GM21360 (cell line): Measurements from ENCODE around the gene SIGLEC1.

ENCODE experiments used
- ATAC-seq: cut with Tn5 transposase; IDR thresholded peaks from one replicate; pipeline ENCODE4 v1.9.1; 2021; ENCODE audit warnings: mild to moderate bottlenecking, moderate library complexity; ENCODE audit not compliant: unreplicated experiment

Gene SIGLEC1

DNA sequence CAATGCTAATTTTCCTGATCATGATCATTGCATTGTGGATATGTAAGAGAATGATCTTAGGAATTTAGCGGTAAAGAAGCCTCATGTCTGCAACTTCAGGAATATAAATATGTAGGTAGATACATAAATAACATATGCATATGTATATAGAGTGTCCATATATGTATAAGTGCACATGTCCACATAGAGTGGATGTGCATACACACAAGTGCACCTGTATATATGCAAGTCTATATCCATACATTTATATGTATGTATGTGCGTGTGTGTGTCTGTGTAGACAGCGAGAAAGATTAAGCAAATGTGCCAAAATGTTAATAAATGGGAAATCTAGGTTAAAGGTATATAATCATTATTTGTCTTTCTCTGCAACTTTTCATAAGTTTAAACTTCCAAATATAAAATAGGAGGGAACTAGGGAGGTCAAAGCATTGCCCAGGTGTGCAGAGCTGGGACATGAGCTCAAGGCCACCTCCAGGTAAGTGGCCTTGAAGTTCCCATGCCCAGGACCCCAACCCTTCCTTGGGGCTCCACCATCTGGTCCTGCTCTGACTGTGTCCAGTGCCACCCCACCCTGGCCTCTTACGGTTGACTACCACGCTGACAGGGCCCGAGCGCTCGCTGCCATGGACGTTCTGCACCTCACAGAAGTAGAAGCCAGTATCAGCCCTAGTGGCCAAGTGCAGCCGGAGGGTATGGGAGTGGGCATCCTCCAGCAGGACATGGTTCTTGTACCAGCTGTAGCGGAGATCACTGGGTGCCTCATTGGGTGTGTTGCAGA is 9.6 kb downstream of the SIGLEC1 start:
- ATAC-seq, result no peak

DNA sequence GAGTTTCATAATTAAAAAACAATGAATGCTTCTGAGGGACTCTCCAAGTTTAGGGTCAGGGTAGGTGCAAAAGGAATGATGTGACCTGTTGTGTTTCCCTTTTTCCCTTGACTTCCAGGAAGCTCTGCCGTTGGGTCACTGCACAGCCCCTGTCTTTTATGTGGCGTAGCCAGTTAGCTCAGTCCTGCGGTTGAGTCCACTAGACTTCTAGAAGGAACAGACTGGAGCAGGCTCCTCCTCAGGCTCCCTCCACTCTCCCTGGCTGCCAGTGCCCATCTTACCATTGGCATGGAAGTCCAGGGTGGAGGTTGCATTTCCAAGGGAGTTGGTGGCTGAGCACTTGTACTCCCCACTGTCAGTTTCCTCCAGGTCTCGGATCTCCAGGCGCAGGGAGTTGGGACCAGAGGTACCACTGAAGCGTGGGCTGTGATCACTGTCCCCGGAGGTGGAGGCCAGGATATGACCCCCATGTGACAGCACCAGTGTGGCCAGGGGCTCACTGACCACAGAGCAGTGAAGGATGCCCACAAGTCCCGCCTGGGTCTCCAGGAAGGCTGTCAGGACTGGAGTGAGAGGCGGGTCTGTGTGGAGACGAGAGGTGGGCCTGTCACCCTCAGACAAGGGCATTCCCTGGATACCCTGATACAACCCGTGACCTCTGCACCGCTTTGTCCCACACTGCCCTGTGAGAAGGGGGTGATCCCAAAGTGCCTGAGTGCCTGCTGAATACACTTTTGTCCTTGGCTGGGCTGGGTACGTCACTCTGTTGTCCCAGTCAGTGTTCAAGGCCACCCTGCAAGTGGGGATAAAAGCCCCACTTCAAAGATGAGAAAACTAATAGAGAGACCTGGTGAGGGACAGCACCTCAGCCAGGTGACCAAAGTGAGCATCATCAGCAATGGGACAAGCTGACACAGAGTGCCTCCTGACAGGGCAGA is 11.1 kb downstream of the SIGLEC1 start:
- no peak for ATAC-seq

DNA sequence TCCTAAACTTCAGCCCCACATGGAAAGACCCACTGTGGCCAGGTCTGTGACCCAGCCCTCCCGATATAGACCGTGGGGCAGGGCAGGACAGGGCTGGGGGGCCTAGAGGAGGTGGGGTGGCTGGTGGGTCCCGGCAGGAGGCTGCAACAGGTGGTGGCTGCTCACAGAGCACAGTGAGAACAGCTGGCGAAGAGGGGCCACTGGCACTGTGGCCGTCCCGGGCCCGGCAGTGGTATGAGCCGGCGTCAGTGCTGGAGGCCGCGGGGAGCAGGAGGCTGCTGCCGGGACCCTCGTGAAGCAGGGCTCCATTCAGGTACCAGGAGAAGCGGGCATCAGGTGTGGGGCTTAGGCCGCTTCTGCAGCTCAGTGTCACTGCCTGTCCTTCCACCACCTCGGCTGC is 13.4 kb downstream of the SIGLEC1 start:
- ATAC-seq, result no peak

DNA sequence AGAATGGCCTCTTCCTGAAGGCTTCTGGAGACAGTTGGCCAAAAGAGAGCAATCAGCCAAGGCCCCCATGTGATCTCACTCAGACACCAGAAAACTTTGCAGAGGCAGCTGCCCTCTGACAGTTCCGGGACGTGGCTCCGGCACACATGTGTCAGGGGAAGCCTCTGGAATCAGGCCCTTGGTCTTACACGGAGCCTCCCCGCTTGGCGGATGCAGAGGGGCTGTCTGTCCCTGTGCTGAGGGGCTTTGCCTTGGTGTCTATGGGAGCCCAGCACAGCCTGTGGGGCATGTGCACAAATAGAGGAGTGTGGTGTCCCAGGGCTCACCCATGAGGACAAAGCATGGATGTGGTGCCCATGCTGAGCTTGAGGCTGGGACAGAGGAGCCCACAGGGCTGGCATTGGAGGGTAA is 13.8 kb downstream of the SIGLEC1 start:
- ATAC-seq, result no peak

- ATAC-seq, result no peak
Observed at GRCh38 chr20:3697588-3698305, 14.7 kb downstream of the SIGLEC1 start.

DNA sequence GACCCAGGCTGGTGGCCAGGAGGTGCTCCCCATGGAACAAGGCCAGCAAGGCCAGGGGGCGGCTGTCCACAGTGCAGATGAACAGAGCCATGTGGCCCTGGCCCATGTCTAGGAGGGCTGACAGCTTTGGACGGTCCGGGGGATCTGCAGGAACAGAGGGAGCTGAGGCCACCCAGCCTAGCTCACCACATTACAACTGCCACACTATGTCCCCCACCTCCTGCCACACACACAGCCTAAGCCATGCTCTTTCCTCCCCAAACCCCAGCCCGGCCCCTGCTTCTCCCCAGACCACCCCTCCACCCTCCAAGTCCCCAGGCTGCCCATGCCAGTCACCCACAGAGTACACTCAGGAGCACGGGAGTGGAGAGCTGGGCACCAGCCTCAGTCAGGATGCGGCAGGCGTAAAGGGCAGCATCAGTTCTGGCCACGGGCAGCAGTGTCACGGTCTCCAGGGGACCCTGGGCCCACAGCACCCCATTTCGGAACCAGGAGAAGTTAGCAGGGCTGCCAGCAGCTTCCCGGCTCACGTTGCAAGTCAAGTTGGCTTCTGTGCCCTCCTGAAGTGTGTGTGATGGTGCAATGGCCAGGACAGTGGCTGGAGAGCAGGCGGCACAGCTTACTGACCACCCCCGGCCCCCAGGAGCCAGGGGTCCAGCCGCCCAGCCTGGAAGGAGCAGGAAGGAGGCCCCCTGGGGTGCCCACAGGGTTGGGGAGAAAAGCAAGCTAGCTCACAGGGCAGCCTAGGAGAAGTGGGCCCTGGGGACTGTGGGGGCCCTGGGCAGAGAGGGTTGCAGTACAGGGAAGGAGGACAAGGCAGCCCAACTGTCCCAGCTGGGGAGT is 15.4 kb downstream of the SIGLEC1 start:
- no peak for ATAC-seq

DNA sequence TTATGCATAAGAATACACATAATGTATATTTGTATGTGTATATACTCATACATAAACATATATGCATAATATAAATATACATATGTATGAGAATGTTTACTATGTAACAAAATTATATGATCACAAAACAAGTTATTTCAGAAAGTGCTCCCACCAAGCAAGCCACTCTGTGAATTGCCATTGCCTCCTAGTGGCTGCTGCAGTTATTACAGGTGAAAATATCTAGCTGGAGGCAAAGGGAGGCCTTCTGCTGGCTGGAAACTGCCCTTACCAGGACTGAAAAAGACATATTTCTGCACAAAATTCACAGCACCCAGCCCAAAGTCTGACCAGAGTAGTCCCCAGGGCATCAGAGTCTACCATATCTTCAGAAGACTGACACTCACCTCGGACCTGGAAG is 16.2 kb downstream of the SIGLEC1 start:
- no peak for ATAC-seq

GRCh38 chr20:3694864-3695263 is 17.5 kb downstream of the SIGLEC1 start:
- no peak for ATAC-seq

DNA sequence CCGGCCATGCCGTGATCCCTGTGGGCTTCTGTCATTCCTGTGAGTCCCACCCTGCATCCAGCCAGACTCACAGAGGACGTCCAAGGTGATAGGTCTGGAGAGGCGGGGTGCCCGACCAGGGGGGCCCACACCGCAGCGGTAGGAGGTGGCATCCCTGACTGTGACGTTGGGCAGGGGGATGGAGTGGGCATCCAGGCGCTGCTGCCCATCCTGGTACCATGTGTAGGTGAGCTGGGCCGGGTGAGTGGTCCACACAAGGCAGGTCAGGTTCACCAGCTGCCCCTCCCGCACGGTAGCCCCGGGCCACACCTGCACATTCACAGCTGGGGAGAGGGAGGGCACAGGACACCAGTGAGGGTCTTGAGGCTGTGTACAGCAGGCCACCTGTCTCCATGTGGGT is 19.0 kb downstream of the SIGLEC1 start:
- ATAC-seq, result no peak

DNA sequence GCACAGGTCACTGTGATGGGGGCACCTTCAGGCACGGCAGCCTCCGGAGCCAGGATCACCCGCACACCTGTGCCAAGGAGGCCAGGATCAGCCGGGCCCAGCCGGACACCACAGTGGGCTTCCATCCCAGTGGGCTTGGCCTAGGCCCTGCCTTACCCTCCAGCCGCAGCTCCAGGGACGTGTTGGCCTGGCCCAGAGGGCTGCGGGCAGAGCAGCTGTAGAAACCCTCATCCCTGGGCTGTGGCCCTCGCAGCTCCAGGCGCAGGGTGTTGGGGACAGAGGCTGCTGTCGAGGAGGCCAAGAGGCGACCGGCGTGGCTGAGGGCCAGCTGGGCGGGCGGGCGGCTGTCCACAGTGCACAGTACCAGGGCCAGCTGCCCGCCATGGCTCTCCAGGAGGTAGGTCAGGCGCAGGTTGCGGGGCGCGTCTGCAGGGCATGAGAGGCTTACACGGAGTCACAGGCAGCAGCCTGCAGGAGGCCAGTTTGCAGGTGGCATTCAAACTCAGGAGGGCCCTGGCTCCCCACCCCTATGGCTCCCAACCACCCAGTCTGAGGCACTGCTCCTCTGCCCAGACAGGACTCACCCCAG is 19.6 kb downstream of the SIGLEC1 start:
- no peak for ATAC-seq

GRCh38 chr20:3691897-3692296 is 20.5 kb downstream of the SIGLEC1 start:
- no peak for ATAC-seq

- ATAC-seq, result no peak
Observed at GRCh38 chr20:3691306-3691705, 21.1 kb downstream of the SIGLEC1 start.

- ATAC-seq, result no peak
Observed at GRCh38 chr20:3690413-3690812, 22.0 kb downstream of the SIGLEC1 start.

DNA sequence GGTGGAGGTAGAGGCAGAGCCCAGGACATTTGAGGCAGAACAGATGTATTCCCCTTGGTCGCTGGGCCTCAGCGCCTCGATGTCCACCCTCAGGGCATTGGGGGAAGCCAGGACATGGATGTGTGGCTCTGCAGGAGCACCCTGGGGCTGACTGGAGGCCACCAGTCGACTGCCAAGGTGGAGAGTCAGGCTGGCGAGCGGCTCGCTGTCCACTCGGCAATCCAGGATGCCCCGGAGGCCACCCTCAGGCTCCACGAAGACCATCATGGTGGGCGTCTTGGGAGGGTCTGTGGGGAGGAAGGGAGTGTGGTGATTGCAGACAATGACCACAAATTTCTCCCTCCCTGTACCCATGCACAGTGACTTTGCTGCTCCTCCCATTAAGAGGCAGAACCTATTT is 22.4 kb downstream of the SIGLEC1 start:
- no peak for ATAC-seq

- ATAC-seq, result no peak
Observed at GRCh38 chr20:3687655-3688054, 24.7 kb downstream of the SIGLEC1 start.

- ATAC-seq, result no peak
Observed at GRCh38 chr20:3686867-3687321, 25.5 kb downstream of the SIGLEC1 start.

DNA sequence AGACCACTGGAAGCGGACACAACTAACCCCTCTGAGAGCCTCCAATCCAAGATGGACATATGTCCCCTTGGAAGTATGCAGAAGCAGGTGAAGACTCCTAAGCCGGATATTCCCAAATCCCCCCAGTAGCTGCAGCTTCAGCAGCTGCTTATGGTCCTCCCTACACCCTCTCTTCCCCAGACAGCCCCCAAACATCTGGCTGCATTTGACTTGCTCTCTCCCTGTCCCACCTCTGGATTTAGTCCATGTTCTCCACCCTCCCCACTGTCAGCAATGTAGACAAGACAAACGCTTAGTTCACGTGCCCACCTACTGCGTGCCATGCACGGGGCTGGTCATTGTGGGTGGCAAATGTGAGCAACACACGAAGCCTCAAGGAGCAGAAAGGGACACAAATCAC is 26.0 kb downstream of the SIGLEC1 start:
- ATAC-seq, result no peak

DNA sequence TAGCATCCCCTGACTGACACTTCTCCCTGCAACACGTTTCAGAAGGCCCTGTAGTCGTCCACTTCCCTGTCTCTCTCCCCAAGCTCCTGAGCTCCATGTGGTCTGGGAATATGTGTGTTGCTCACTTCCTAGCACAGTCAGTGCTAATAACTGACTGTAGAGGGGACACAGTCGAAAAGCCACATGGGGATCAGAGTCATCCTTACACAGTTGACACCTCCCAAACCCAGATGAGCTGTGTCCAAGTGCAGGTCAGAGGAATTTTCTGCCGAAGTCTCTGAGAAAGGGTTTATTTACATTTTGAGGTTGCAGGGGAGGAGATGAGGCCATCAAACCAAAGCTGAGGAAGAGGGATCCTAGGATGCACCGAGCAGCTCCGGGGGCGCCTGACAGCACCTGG is 27.1 kb downstream of the SIGLEC1 start:
- ATAC-seq, result no peak

GRCh38 chr20:3681931-3682781 is 30.2 kb downstream of the SIGLEC1 start, which contains the start of gene ADAM33:
Gene ADAM33, minus strand, starts transcription at chr20:3682010. Its CDS starts 6 bp downstream, at chr20:3682004.
- no peak for ATAC-seq
